B cell (primary cell): ENCODE results near the gene TMEM139. TPM values are rescaled to one million over a fixed set of nuclear protein-coding genes. Genes with fewer than 3 reads are reported as not detected.

ENCODE experiments used
- ATAC-seq: fragments of 200-7000 bp; cut with Tn5 transposase; one replicate; pipeline ENCODE4 v1.10.0; 2021; ENCODE audit warnings: low read depth, mild to moderate bottlenecking, moderate number of reproducible peaks, moderate library complexity
- CTCF ChIA-PET: fragments of 350-600 bp; sonication (Branson Sonifier 250); formaldehyde crosslinking; loops from one replicate; lab custom pipeline; 2021; ENCODE audit warnings: antibody characterized with exemption, inconsistent platforms; lab: Charles Lee
- POLR2A ChIA-PET: fragments of 350-600 bp; sonication (Branson Sonifier 250); formaldehyde crosslinking; loops from one replicate; lab custom pipeline; 2021; ENCODE audit warnings: antibody characterized with exemption; lab: Charles Lee
- DNase-seq: peaks from one replicate; pipeline ENCODE4 v3.0.0; 2013
- H2AFZ ChIP-seq: 2 replicates; pipeline ENCODE4 v1.6.1; 2012; ENCODE audit warnings: mild to moderate bottlenecking, low read depth, low read length; ENCODE audit not compliant: insufficient read depth, poor library complexity, severe bottlenecking
- H3K27ac ChIP-seq, 2 donors: 1 replicate in 1 of 2; 2 replicates in 1 of 2; pipeline ENCODE4 v1.5.1; 2012 to 2013; ENCODE audit warnings: low read length in 2 of 2, mild to moderate bottlenecking in 2 of 2, moderate library complexity in 1 of 2
- H3K27me3 ChIP-seq, 4 experiments: fragments of 200-600 bp in 1 of 4; sonication (generic) in 1 of 4; replicated peaks in 1 of 4; 1 replicate in 2 of 4; 2 replicates in 2 of 4; pipeline versions ENCODE4 v1.6.1 to v1.7.0; 2013 to 2016; ENCODE audit warnings: low read length in 3 of 4, mild to moderate bottlenecking in 2 of 4, mixed read lengths in 1 of 4, moderate library complexity in 1 of 4; ENCODE audit not compliant: insufficient read depth in 4 of 4, control insufficient read depth in 3 of 4; ENCODE audit errors: control extremely low read depth in 1 of 4
- H3K36me3 ChIP-seq, 2 experiments: replicated peaks in 1 of 2; 1 replicate in 1 of 2; 2 replicates in 1 of 2; pipeline versions ENCODE4 v1.6.1 to v1.7.1; 2013; ENCODE audit warnings: low read length in 1 of 2; ENCODE audit not compliant: insufficient read depth in 2 of 2, control insufficient read depth in 1 of 2; ENCODE audit errors: control extremely low read depth in 1 of 2, extremely low read depth in 1 of 2
- H3K4me1 ChIP-seq, 2 donors: fragments of 200-600 bp in 1 of 2; sonication (generic) in 1 of 2; 1 replicate in 1 of 2; 2 replicates in 1 of 2; pipeline versions ENCODE4 v1.5.1 to v1.6.1; 2013 to 2017; ENCODE audit warnings: low read length in 2 of 2; ENCODE audit not compliant: control insufficient read depth in 2 of 2, insufficient read depth in 2 of 2
- H3K4me2 ChIP-seq: replicated peaks from 2 replicates; pipeline ENCODE3; 2012; ENCODE audit warnings: mild to moderate bottlenecking, low read depth, low read length; ENCODE audit not compliant: poor library complexity, severe bottlenecking
- H3K4me3 ChIP-seq, 5 experiments: fragments of 200-600 bp in 1 of 5; sonication (generic) in 1 of 5; 1 replicate in 3 of 5; 2 replicates in 2 of 5; pipeline versions ENCODE4 v1.5.1 to v1.7.0; 2011 to 2016; ENCODE audit warnings: low read length in 4 of 5, mild to moderate bottlenecking in 4 of 5, low read depth in 2 of 5, control low read depth in 1 of 5, moderate library complexity in 1 of 5; ENCODE audit not compliant: insufficient read depth in 1 of 5; ENCODE audit errors: control extremely low read depth in 1 of 5, extremely low read depth in 1 of 5
- H3K79me2 ChIP-seq: fragments of 200-600 bp; sonication (generic); one replicate; pipeline ENCODE4 v1.6.0; 2016; ENCODE audit warnings: low read length; ENCODE audit not compliant: control insufficient read depth, insufficient read depth
- H3K9ac ChIP-seq: fragments of 200-600 bp; sonication (generic); 2 replicates; pipeline ENCODE4 v1.6.1; 2017; ENCODE audit warnings: mild to moderate bottlenecking, low read length, moderate library complexity
- H3K9me3 ChIP-seq, 3 donors: one replicate each; pipeline versions ENCODE4 v1.6.1 to v1.7.1; 2013; ENCODE audit warnings: low read length in 2 of 3; ENCODE audit not compliant: control insufficient read depth in 2 of 3, insufficient read depth in 1 of 3; ENCODE audit errors: control extremely low read depth in 1 of 3
- H4K20me1 ChIP-seq: 2 replicates; pipeline ENCODE4 v1.6.0; 2012; ENCODE audit warnings: mild to moderate bottlenecking, low read length; ENCODE audit not compliant: insufficient read depth, control insufficient read depth, poor library complexity, severe bottlenecking
- H3K27ac Mint-ChIP-seq: one replicate; pipeline ENCODE4 v1.8.0; 2021; ENCODE audit warnings: mixed read lengths
- H3K27me3 Mint-ChIP-seq: one replicate; pipeline ENCODE4 v1.8.0; 2021; ENCODE audit warnings: mixed read lengths
- H3K4me1 Mint-ChIP-seq: one replicate; pipeline ENCODE4 v1.8.0; 2021; ENCODE audit warnings: mixed read lengths
- H3K4me3 Mint-ChIP-seq: one replicate; pipeline ENCODE4 v1.8.0; 2021; ENCODE audit warnings: mixed read lengths
- H3K9me3 Mint-ChIP-seq: one replicate; pipeline ENCODE4 v1.8.0; 2022; ENCODE audit warnings: mixed read lengths; ENCODE audit not compliant: insufficient read depth
- EZH2 ChIP-seq: IDR thresholded peaks from 2 replicates; pipeline ENCODE4 v1.6.1; 2012; ENCODE audit warnings: borderline replicate concordance, low read depth, mild to moderate bottlenecking, moderate library complexity, low read length; ENCODE audit not compliant: insufficient read depth, poor library complexity, severe bottlenecking
- WGBS: methylation state at CpG from one replicate; pipeline ENCODE4 v1.1.5; 2013; ENCODE audit warnings: missing lambda C conversion rate; ENCODE audit not compliant: insufficient coverage; 5-methylcytosine and 5-hydroxymethylcytosine counted together
- intact Hi-C: fragments of 100-400 bp; cut with micrococcal nuclease; formaldehyde crosslinking; loops from one replicate; pipeline ENCODE4 v1.10.0; 2022
- polyA plus RNA-seq: library from polyadenylated mRNA; depleted of rRNA; stranded (reverse); fragments of >200 nt; gene quantifications from 2 replicates; pipeline ENCODE4 v1.2.3, GENCODE V29; 2012
- total RNA-seq, 2 donors: library from RNA; stranded (reverse); fragments of 120-200 nt in 1 of 2; gene quantifications; 1 replicate in 1 of 2; 2 replicates in 1 of 2; pipeline versions ENCODE4 v1.2.3 to v1.2.4, GENCODE V29; 2013 to 2022
- TF ChIP-seq, protein P1 (sequence below): fragments of 200-600 bp; IDR thresholded peaks from one replicate; pipeline ENCODE4 v1.8.0; 2022; ENCODE audit warnings: antibody characterized with exemption, mild to moderate bottlenecking

TMEM139 gene
- total and polyA plus RNA-seq, 2 donors (not counting 1 experiment from before 2014, with no cell fraction given) = 0.12 TPM; not detected in 1

DNA sequence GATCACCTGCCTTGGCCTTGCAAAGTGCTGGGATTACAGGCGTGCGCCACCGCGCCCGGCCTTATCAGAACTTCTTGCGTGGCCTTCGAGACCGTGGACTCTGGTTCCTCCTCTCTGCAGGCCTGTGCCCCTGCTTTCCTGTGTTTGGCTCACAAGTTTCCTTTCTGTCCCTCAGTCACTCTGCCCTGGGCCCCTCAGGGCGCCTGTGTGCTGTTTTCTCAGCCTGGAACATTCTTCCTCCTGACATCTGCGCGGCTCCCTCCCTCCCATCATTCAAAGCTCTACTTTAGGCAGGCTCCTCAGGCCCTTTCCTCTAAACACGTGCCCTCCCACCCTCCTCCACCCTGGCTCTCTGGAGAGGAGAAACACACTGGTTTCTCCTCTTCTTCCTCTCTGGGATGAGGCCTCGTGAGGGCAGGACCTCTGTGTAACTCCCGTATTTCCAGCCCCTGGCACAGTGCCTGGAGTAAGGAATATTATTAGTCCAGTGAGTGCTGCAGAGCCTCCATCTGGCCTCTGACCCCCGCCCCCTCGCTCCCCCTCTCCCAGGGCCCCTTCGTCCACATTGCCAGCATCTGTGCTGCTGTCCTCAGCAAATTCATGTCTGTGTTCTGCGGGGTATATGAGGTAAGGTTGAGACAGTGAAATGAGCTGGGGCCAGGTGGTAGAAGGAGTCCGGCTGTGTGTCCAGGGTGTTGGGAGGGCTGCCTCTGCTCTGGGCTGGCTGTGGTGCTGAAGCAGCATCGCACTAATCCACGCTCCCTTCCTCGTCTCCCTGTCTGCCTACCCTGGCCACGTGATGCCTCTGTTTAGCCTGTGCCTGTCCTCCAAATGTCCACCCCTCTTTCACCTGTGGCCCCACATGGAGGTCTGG, 38.2 kb downstream of the TMEM139 start:
- H2AFZ ChIP-seq = no peak overlapping the region

More for the DNA sequence above, 38.2 kb downstream of the TMEM139 start:
- Histone ChIP-seq H3K9me3 (no peaks in the 10 kb centered on the region), H3K27me3 (peaks cover 0 to 2% (median 0%) of the 10 kb centered on the region in 4 experiments), H3K4me2 (no peak overlapping the region), H3K27ac (no peak overlapping the region), H3K36me3 (no peaks in the 10 kb centered on the region), H3K4me3 (no peak overlapping the region), H4K20me1 (no peaks in the 10 kb centered on the region), H3K9ac (no peak overlapping the region), H3K4me1 (peaks cover 12 to 27% of the 10 kb centered on the region in 2 donors), H3K79me2 (no peaks in the 10 kb centered on the region)
- H3K9me3 Mint-ChIP-seq = no peaks in the 10 kb centered on the region
- no peaks in the 10 kb centered on the region for H3K27me3 Mint-ChIP-seq
- 86% methylated on average over 19 of the region's 23 CpGs for WGBS
- intact Hi-C loops = loop anchor here (10.0 kb wide), 1 partner anchor 52 kb away; no protein-coding TSS in a partner anchor
- peaks cover 31% of the 10 kb centered on the region for H3K4me1 Mint-ChIP-seq
- no peak for TF ChIP-seq EZH2
- TF ChIP-seq, protein P1, sequence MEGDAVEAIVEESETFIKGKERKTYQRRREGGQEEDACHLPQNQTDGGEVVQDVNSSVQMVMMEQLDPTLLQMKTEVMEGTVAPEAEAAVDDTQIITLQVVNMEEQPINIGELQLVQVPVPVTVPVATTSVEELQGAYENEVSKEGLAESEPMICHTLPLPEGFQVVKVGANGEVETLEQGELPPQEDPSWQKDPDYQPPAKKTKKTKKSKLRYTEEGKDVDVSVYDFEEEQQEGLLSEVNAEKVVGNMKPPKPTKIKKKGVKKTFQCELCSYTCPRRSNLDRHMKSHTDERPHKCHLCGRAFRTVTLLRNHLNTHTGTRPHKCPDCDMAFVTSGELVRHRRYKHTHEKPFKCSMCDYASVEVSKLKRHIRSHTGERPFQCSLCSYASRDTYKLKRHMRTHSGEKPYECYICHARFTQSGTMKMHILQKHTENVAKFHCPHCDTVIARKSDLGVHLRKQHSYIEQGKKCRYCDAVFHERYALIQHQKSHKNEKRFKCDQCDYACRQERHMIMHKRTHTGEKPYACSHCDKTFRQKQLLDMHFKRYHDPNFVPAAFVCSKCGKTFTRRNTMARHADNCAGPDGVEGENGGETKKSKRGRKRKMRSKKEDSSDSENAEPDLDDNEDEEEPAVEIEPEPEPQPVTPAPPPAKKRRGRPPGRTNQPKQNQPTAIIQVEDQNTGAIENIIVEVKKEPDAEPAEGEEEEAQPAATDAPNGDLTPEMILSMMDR = no peak
- H3K27ac Mint-ChIP-seq = no peak overlapping the region
- DNase-seq (no peak), ATAC-seq (no peak)
- no peak overlapping the region for H3K4me3 Mint-ChIP-seq
- ChIA-PET CTCF (no interaction called here), POLR2A (interaction anchor here (0.7 kb wide), 1 partner anchor 21 kb away, joined by 3 read pairs; no protein-coding TSS in a partner anchor)
